Measurements from ENCODE around the gene C6orf132. TPM values are rescaled to one million over a fixed set of nuclear protein-coding genes. Genes with fewer than 3 reads are reported as not detected.

The C6orf132 gene
- total and polyA plus RNA-seq, 2 of the 4 experiments (the other 2 are of a cell fraction) = 0.72 to 1.7 TPM

DNA sequence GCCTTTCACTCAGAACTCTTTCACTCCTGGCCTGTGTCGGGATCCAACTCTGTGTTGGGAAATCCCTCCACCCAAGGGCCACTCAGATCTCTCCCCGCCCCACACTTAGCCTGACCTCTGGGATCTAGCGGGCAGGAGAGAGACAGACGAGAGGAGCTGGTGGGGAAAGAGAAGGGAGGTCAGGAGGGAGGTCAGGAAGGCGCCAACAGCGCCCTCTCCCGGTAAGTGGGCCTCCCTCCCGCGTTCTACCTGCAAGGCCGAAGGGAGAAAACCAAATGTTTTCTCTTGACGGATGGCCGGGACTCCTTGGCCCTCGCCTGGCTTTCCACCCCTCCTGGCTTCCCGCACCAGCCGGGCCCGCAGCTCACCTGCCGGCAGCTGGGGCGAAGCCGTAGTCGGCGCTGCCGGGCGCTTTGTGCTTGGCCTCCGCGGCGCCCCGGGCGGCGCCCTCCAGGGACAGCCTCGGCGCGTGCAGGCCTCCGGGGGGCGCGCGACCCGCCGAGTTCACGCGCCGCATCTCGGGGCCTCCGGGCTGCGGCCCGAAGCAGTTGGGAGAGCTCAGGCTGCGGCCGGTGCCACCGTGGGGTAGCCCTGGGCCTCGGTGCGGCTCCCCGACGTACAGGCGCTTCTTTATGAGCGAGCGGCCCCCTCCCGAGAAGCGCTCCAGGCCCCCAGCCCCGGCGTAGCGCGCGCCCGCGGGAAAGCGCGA is 38.2 kb downstream of the C6orf132 start:
- WGBS, 2 experiments (ENCODE audit: extremely low coverage in 2 of 2, insufficient read length in 1 of 2) = 51% methylated on average over 17 of the region's 66 CpGs; no CpG with 5 or more reads in 1 of the 2 experiments

More for the DNA sequence above, 38.2 kb downstream of the C6orf132 start:
- H3K4me1 ChIP-seq (ENCODE audit: control insufficient read depth, insufficient read depth, low read length) = peaks cover 18% of the 10 kb centered on the region
- no peak overlapping the region for H2BK120ac ChIP-seq (ENCODE audit: low read depth, low read length)
- H2BK5ac ChIP-seq (ENCODE audit: low read depth, low read length, poor library complexity, severe bottlenecking) = no peak overlapping the region
- H4K8ac ChIP-seq (ENCODE audit: low read depth in 2 of 2, low read length in 2 of 2) = peak overlapping the region in 1 of 2 experiments; percentile 37; a peak in 1 of 4 replicates
- H3K23ac ChIP-seq (ENCODE audit: low read depth, low read length) = no peak overlapping the region
- 0 out of 4 replicates have a peak, but pooled peaks cover 0 to 4% of the 10 kb centered on the region in 2 experiments for H3K79me1 ChIP-seq (ENCODE audit: low read depth in 1 of 2, low read length in 2 of 2)
- dilution Hi-C loops (cut with HindIII; ENCODE audit: low sequenced_read_pairs, unreplicated experiment) (no loop called here), in situ Hi-C loops (cut with MboI; ENCODE audit: low sequenced_read_pairs) (no loop called here), intact Hi-C loops (cut with micrococcal nuclease) (no loop called here)
- H3K27me3 ChIP-seq (ENCODE audit: control insufficient read depth, insufficient read depth, low read length) = no peaks in the 10 kb centered on the region
- H4K20me1 ChIP-seq (ENCODE audit: insufficient read depth, low read length) = no peaks in the 10 kb centered on the region
- H4K5ac ChIP-seq (ENCODE audit: low read depth, low read length) = no peak overlapping the region
- no peak overlapping the region for H3K56ac ChIP-seq (ENCODE audit: extremely low read depth, insufficient read depth, low read length)
- no peak overlapping the region for H3K18ac ChIP-seq (ENCODE audit: low read depth, low read length)
- H3K4ac ChIP-seq (ENCODE audit: low read depth, low read length) = peak overlapping the region; percentile 34; the same call in 1 of the 2 replicates
- peak overlapping the region; percentile 15; the same call in 1 of the 2 replicates for H2AK5ac ChIP-seq (ENCODE audit: low read depth, low read length)
- CTCF ChIA-PET = no interaction called here
- TF ChIP-seq, protein P1, sequence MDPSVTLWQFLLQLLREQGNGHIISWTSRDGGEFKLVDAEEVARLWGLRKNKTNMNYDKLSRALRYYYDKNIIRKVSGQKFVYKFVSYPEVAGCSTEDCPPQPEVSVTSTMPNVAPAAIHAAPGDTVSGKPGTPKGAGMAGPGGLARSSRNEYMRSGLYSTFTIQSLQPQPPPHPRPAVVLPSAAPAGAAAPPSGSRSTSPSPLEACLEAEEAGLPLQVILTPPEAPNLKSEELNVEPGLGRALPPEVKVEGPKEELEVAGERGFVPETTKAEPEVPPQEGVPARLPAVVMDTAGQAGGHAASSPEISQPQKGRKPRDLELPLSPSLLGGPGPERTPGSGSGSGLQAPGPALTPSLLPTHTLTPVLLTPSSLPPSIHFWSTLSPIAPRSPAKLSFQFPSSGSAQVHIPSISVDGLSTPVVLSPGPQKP (IDR thresholded peaks at IDR 0.05; ENCODE audit: borderline replicate concordance, low read depth, low read length) = no peak
- TF ChIP-seq MAFK (IDR thresholded peaks at IDR 0.05; ENCODE audit: low read depth, low read length) (no peak), FOS (IDR thresholded peaks at IDR 0.05; ENCODE audit: low read depth, low read length) (no peak), MAZ (IDR thresholded peaks at IDR 0.05; ENCODE audit: borderline replicate concordance, low read depth, low read length) (no peak), MXI1 (IDR thresholded peaks at IDR 0.05; ENCODE audit: borderline replicate concordance, low read depth, low read length) (no peak), RAD21 (IDR thresholded peaks at IDR 0.05; ENCODE audit: low read length) (no peak), NFE2L2 (IDR thresholded peaks at IDR 0.05; ENCODE audit: low read depth, low read length) (no peak), CEBPB (IDR thresholded peaks at IDR 0.05; ENCODE audit: low read depth, low read length) (no peak), RFX5 (IDR thresholded peaks at IDR 0.05; ENCODE audit: low read depth, low read length) (no peak), POLR2A (IDR thresholded peaks at IDR 0.05; ENCODE audit: low read depth, low read length) (no peak), RCOR1 (IDR thresholded peaks at IDR 0.05; ENCODE audit: insufficient replicate concordance, low read length) (no peak), CHD1 (IDR thresholded peaks at IDR 0.05; ENCODE audit: low read depth, low read length) (no peak), SMC3 (IDR thresholded peaks at IDR 0.05; ENCODE audit: low read depth, low read length) (no peak)
- TF ChIP-seq, protein P2, sequence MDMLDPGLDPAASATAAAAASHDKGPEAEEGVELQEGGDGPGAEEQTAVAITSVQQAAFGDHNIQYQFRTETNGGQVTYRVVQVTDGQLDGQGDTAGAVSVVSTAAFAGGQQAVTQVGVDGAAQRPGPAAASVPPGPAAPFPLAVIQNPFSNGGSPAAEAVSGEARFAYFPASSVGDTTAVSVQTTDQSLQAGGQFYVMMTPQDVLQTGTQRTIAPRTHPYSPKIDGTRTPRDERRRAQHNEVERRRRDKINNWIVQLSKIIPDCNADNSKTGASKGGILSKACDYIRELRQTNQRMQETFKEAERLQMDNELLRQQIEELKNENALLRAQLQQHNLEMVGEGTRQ (IDR thresholded peaks at IDR 0.05; ENCODE audit: low read depth, low read length) = no peak
- TF ChIP-seq, protein P3, sequence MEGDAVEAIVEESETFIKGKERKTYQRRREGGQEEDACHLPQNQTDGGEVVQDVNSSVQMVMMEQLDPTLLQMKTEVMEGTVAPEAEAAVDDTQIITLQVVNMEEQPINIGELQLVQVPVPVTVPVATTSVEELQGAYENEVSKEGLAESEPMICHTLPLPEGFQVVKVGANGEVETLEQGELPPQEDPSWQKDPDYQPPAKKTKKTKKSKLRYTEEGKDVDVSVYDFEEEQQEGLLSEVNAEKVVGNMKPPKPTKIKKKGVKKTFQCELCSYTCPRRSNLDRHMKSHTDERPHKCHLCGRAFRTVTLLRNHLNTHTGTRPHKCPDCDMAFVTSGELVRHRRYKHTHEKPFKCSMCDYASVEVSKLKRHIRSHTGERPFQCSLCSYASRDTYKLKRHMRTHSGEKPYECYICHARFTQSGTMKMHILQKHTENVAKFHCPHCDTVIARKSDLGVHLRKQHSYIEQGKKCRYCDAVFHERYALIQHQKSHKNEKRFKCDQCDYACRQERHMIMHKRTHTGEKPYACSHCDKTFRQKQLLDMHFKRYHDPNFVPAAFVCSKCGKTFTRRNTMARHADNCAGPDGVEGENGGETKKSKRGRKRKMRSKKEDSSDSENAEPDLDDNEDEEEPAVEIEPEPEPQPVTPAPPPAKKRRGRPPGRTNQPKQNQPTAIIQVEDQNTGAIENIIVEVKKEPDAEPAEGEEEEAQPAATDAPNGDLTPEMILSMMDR (conservative IDR thresholded peaks at IDR 0.05; ENCODE audit: low read depth, low read length) = no peak
- BruUV-seq (replicated peaks) = no TSS peak
- no peak overlapping the region for H3K9ac ChIP-seq (ENCODE audit: low read depth, low read length)
- peak overlapping the region; percentile 56 for H2AFZ ChIP-seq (replicated peaks; ENCODE audit: low read length, poor library complexity)
- H3K9me1 ChIP-seq (ENCODE audit: insufficient read depth, low read length) = peaks cover 20% of the 10 kb centered on the region
- POLR2A ChIA-PET (ENCODE audit: unreplicated experiment) = no interaction called here
- no peak overlapping the region for H2BK15ac ChIP-seq (ENCODE audit: low read depth, low read length)
- no peak for ATAC-seq (ENCODE audit: low read depth)
- H3K36me3 ChIP-seq (ENCODE audit: control insufficient read depth, insufficient read depth, low read length) = no peaks in the 10 kb centered on the region; the same call in 1 of the 2 replicates
- no peak overlapping the region for H2BK20ac ChIP-seq (ENCODE audit: low read depth, low read length)
- H3K9me3 ChIP-seq (ENCODE audit: control insufficient read depth, insufficient read depth, low read length) = no peaks in the 10 kb centered on the region
- no peak overlapping the region for H3K4me2 ChIP-seq (ENCODE audit: low read depth, low read length)
- no peak for DNase-seq
- no peak overlapping the region for H4K91ac ChIP-seq (ENCODE audit: insufficient read depth, low read depth, low read length)
- no peak overlapping the region for H2AK9ac ChIP-seq (replicated peaks; ENCODE audit: low read depth, low read length, poor library complexity)
- no peak overlapping the region for H3K27ac ChIP-seq (ENCODE audit: insufficient read depth, low read length)
- no peak overlapping the region for H3K14ac ChIP-seq (replicated peaks; ENCODE audit: low read depth, low read length)
- no peak overlapping the region for H3K4me3 ChIP-seq (ENCODE audit: insufficient read depth, low read depth, low read length)

Measured in IMR-90 (cell line).